Osteoblast (primary cell): ENCODE data around the gene PTPN3. TPM values are rescaled to one million over a fixed set of nuclear protein-coding genes. Genes with fewer than 3 reads are reported as not detected.

ENCODE experiments used
- DNase-seq: peaks from one replicate; pipeline ENCODE4 v3.0.0; 2011; ENCODE audit warnings: low spot score, mixed read lengths; ENCODE audit not compliant: insufficient read length; ENCODE audit errors: missing footprints
- H2AFZ ChIP-seq: 2 replicates; pipeline ENCODE4 v1.6.0; 2011; ENCODE audit warnings: mild to moderate bottlenecking, low read length
- H3K27ac ChIP-seq: 2 replicates; pipeline ENCODE4 v1.5.1; 2011; ENCODE audit warnings: mild to moderate bottlenecking, low read depth, low read length, moderate library complexity
- H3K27me3 ChIP-seq: 2 replicates; pipeline ENCODE4 v1.6.0; 2012; ENCODE audit warnings: mild to moderate bottlenecking, control low read depth, inconsistent platforms, low read length, moderate library complexity; ENCODE audit not compliant: insufficient read depth
- H3K36me3 ChIP-seq: 2 replicates; pipeline ENCODE4 v1.5.1; 2011; ENCODE audit warnings: mild to moderate bottlenecking, low read length, control low read depth, moderate library complexity; ENCODE audit not compliant: insufficient read depth
- H3K4me1 ChIP-seq: 2 replicates; pipeline ENCODE4 v1.5.1; 2011; ENCODE audit warnings: mild to moderate bottlenecking, low read length, control low read depth, moderate library complexity; ENCODE audit not compliant: insufficient read depth
- H3K4me2 ChIP-seq: 2 replicates; pipeline ENCODE4 v1.6.0; 2011; ENCODE audit warnings: mild to moderate bottlenecking, low read length; ENCODE audit not compliant: insufficient read depth
- H3K4me3 ChIP-seq: fragments of 200-600 bp; sonication (generic); 3 replicates; pipeline ENCODE4 v1.5.1; 2012; ENCODE audit warnings: mild to moderate bottlenecking, low read length, inconsistent platforms; ENCODE audit not compliant: insufficient read depth
- H3K79me2 ChIP-seq: 2 replicates; pipeline ENCODE4 v1.6.0; 2012; ENCODE audit warnings: mild to moderate bottlenecking, low read length, control low read depth, inconsistent platforms; ENCODE audit not compliant: insufficient read depth
- H3K9me3 ChIP-seq: 2 replicates; pipeline ENCODE4 v1.5.1; 2011; ENCODE audit warnings: low read depth, low read length, control low read depth
- H4K20me1 ChIP-seq: 2 replicates; pipeline ENCODE4 v1.6.0; 2012; ENCODE audit warnings: mild to moderate bottlenecking, low read length, control low read depth; ENCODE audit not compliant: insufficient read depth
- small RNA-seq: library from RNA; depleted of rRNA; stranded (forward); fragments of <200 nt; gene quantifications from one replicate; pipeline ENCODE3, GENCODE V24; 2012
- total RNA-seq: library from RNA; depleted of rRNA; stranded (reverse); fragments of >200 nt; gene quantifications from 2 replicates; pipeline ENCODE4 v1.2.3, GENCODE V29; 2012
- TF ChIP-seq, protein P1 (sequence below): IDR thresholded peaks from 2 replicates; pipeline ENCODE4 v1.5.1; 2011; ENCODE audit warnings: mild to moderate bottlenecking, low read depth, low read length, moderate library complexity; ENCODE audit errors: extremely low read depth

The PTPN3 gene
- total RNA-seq, 1 donor: 2.9 TPM

DNA sequence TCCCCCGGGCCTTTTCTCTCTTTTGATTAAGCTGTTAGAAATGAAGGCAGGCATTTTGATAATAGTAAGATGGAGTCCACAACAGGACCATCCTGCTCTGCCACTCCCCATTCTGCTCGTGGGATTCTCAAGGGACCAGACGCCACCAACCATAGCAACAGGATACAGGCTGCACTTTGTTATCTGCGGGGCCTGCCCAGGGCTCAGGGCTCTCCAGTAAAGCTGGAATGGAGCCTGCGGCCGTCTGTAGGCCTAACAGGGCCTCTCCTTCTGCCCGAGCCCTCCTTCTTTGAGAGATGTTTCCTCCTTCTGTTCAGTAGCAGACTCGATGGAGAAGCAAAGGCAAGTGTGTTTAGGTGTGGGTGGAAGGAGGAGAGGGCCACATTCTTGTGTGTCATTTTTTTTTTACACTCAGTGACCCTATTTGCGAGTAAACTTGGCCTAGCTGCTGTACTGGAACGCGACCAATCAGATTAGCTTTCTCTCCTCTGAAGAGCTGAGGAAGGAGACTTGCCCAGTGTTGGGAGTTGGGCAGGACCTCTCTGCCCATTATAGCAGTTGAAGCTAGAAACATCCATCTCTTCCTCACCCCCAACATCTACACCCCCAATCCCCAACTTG lies 168.4 kb downstream of the PTPN3 start:
- no peak overlapping the region for H3K27ac ChIP-seq
- TF ChIP-seq, protein P1, sequence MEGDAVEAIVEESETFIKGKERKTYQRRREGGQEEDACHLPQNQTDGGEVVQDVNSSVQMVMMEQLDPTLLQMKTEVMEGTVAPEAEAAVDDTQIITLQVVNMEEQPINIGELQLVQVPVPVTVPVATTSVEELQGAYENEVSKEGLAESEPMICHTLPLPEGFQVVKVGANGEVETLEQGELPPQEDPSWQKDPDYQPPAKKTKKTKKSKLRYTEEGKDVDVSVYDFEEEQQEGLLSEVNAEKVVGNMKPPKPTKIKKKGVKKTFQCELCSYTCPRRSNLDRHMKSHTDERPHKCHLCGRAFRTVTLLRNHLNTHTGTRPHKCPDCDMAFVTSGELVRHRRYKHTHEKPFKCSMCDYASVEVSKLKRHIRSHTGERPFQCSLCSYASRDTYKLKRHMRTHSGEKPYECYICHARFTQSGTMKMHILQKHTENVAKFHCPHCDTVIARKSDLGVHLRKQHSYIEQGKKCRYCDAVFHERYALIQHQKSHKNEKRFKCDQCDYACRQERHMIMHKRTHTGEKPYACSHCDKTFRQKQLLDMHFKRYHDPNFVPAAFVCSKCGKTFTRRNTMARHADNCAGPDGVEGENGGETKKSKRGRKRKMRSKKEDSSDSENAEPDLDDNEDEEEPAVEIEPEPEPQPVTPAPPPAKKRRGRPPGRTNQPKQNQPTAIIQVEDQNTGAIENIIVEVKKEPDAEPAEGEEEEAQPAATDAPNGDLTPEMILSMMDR: no peak
- H2AFZ ChIP-seq: no peak overlapping the region
- H4K20me1 ChIP-seq: no peaks in the 10 kb centered on the region
- peaks cover 38% of the 10 kb centered on the region for H3K27me3 ChIP-seq
- no peak overlapping the region for H3K4me3 ChIP-seq
- peaks cover 5% of the 10 kb centered on the region for H3K4me1 ChIP-seq
- no peaks in the 10 kb centered on the region for H3K36me3 ChIP-seq
- DNase-seq: no peak
- H3K9me3 ChIP-seq: no peaks in the 10 kb centered on the region
- no peaks in the 10 kb centered on the region for H3K79me2 ChIP-seq
- H3K4me2 ChIP-seq: no peak overlapping the region

DNA sequence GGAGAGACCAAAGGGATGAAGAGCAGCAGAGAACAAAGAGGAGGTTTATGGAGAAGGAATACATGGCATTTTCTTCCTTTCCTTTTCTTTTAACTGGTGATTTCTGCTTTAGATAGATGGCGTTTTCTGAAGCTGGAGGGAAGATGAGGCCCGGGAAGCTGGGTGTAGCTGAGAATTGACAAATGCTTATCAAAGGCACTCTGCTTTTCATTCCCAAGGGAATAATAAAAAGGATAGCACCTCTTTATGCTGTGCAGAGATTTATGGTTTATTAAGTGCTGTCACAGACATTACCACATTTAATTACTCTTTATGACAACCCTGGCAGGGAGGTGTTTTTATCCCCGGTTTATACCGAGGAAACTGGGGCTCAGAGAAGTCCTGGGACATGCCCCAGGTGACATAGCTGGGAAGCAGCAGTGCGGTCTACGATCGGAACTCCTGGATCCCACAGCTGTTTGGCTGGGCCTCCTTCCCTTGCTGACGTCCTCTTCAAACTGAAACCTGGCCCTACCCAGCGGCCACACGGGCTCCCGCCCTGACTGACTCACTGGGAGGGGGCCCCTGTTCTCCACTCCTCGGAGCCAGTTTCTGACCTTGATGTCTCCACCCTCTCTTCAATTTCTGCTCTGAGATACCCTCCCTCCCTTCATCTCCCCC lies 169.0 kb downstream of the PTPN3 start:
- TF ChIP-seq, protein P1: no peak
- DNase-seq: no peak
- Histone ChIP-seq H3K9me3 (no peaks in the 10 kb centered on the region), H3K36me3 (no peaks in the 10 kb centered on the region), H3K4me3 (no peak overlapping the region), H3K27me3 (peaks cover 39% of the 10 kb centered on the region), H3K27ac (no peak overlapping the region), H4K20me1 (no peaks in the 10 kb centered on the region), H3K4me1 (peaks cover 5% of the 10 kb centered on the region), H2AFZ (no peak overlapping the region), H3K79me2 (no peaks in the 10 kb centered on the region), H3K4me2 (no peak overlapping the region)

Small RNA genes within 50 kb of the gene (small RNA-seq; reads per million reads assigned to genes)
- 0.22 reads per million for gene MIR3927

Other genes starting within 250 kb of the PTPN3 start
- gene EPB41L4B, start 177.2 kb downstream of the PTPN3 start, total RNA-seq: 2.1 and 2.2 TPM in 2 replicates